ENCODE results near the gene ABHD2. TPM values are rescaled to one million over a fixed set of nuclear protein-coding genes. Genes with fewer than 3 reads are reported as not detected.
"Not testable (repeated sequence)": the region's sequence is repeated elsewhere in the genome, so short reads cannot be mapped to it uniquely, and the experiment has no call there.

ABHD2 gene
- total and polyA plus RNA-seq, 12 donors: 5.6 to 316 (median 135) TPM

DNA sequence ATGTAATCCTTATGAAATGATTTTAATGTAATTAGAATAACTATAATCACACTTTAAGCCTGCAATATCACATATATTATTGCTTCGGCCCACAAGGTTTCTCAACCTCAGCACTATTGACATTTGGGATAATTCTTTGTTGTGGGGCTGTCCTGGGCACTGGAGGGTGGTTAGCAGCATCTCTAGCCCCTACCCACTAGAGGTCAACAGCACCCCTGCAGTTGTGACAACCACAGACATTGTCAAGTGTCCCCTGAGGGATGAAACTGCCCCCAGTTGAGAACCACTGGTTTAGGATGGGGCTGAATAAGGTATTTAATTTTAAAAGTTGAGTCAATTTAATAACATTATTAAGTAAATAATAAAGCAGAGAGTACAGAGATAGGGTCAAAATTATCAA, 6.4 kb upstream of the ABHD2 start:
- Histone ChIP-seq H3K27ac (no peak overlapping the region), H3K4me3 (no peak overlapping the region), H3K27me3 (no peaks in the 10 kb centered on the region), H3K9me3 (replicated peaks in 1 of 3) (no peaks in the 10 kb centered on the region), H3K4me1 (replicated peaks in 1 of 2) (peaks cover 0 to 13% of the 10 kb centered on the region in 2 donors), H3K36me3 (replicated peaks in 1 of 2) (no peaks in the 10 kb centered on the region)
- DNase-seq: peak in 1 of 7 donors; percentile 41
- no peak for TF ChIP-seq POLR2A (IDR thresholded peaks at IDR 0.05)
- no peak for TF ChIP-seq CTCF (IDR thresholded peaks at IDR 0.05)
- intact Hi-C loops (cut with DNase I): loop anchor here in 1 of 2 donors (10.0 kb wide), 1 partner anchor 93 kb away; no protein-coding TSS in a partner anchor
- WGBS, 4 donors: 92 to 100% (median 96%) methylated on average over 1 of the region's 1 CpG

- no peak overlapping the region for H3K4me3 ChIP-seq
- H3K27me3 ChIP-seq: no peaks in the 10 kb centered on the region
- H3K9me3 ChIP-seq (replicated peaks in 1 of 3): no peaks in the 10 kb centered on the region
- intact Hi-C loops (cut with DNase I): loop anchor here in 1 of 2 donors (10.0 kb wide), 1 partner anchor 92 kb away; no protein-coding TSS in a partner anchor
- DNase-seq: peak in 1 of 7 donors; percentile 37
- no peak overlapping the region for H3K27ac ChIP-seq
- peaks cover 5 to 21% of the 10 kb centered on the region in 2 donors for H3K4me1 ChIP-seq (replicated peaks in 1 of 2)
- TF ChIP-seq POLR2A (IDR thresholded peaks at IDR 0.05) (no peak), CTCF (IDR thresholded peaks at IDR 0.05) (no peak)
- H3K36me3 ChIP-seq (replicated peaks in 1 of 2): no peaks in the 10 kb centered on the region
- WGBS, 4 donors: 98% methylated on average over 6 of the region's 6 CpGs
Observed at GRCh38 chr15:89083246-89083645, 5.0 kb upstream of the ABHD2 start.

GRCh38 chr15:89085289-89085926, 2.8 kb upstream of the ABHD2 start:
- peak in 1 of 7 donors; percentile 36 for DNase-seq
- Histone ChIP-seq H3K4me3 (no peak overlapping the region), H3K27ac (peak overlapping the region in 2 of 5 donors; percentile 4 to 27), H3K9me3 (replicated peaks in 1 of 3) (no peaks in the 10 kb centered on the region), H3K27me3 (no peaks in the 10 kb centered on the region), H3K4me1 (replicated peaks in 1 of 2) (peaks cover 12 to 37% of the 10 kb centered on the region in 2 donors), H3K36me3 (replicated peaks in 1 of 2) (no peaks in the 10 kb centered on the region)
- 68 to 74% (median 70%) methylated on average over 4 of the region's 4 CpGs for WGBS, 4 donors
- TF ChIP-seq POLR2A (IDR thresholded peaks at IDR 0.05) (no peak), CTCF (IDR thresholded peaks at IDR 0.05) (no peak)
- intact Hi-C loops (cut with DNase I): loop anchor here in 1 of 2 donors (10.0 kb wide), 1 partner anchor 89 kb away; no protein-coding TSS in a partner anchor

GRCh38 chr15:89085933-89086332, 2.3 kb upstream of the ABHD2 start:
- H3K4me3 ChIP-seq; H3K36me3 ChIP-seq (replicated peaks in 1 of 2); H3K9me3 ChIP-seq (replicated peaks in 1 of 3); H3K27me3 ChIP-seq: not testable (repeated sequence)
- intact Hi-C loops (cut with DNase I): loop anchor here in 1 of 2 donors (10.0 kb wide), 1 partner anchor 89 kb away; no protein-coding TSS in a partner anchor
- WGBS, 4 donors: 58 to 81% (median 64%) methylated on average over 1 of the region's 1 CpG
- Histone ChIP-seq H3K27ac (peak overlapping the region in 1 of 5 donors; percentile 19), H3K4me1 (replicated peaks in 1 of 2) (peaks cover 16 to 42% of the 10 kb centered on the region in 2 donors)
- peak in 1 of 7 donors; percentile 41 for DNase-seq

- intact Hi-C loops (cut with DNase I): loop anchor here in 1 of 2 donors (10.0 kb wide), 1 partner anchor 88 kb away; no protein-coding TSS in a partner anchor
- not testable (repeated sequence) for H3K4me3 ChIP-seq; H3K9me3 ChIP-seq (replicated peaks in 1 of 3); H3K27me3 ChIP-seq; H3K36me3 ChIP-seq (replicated peaks in 1 of 2)
- Histone ChIP-seq H3K27ac (peak overlapping the region in 2 of 5 donors; percentile 93 to 98), H3K4me1 (replicated peaks in 1 of 2) (peaks cover 17 to 46% of the 10 kb centered on the region in 2 donors)
- DNase-seq: peak in 1 of 7 donors; percentile 41
- 98 to 100% (median 99%) methylated on average over 5 of the region's 5 CpGs for WGBS, 4 donors
Observed at GRCh38 chr15:89086390-89086789, 1.9 kb upstream of the ABHD2 start.

Measured in adrenal gland (tissue), 12 donors.